Smooth muscle cell (in vitro differentiated cells): ENCODE data around the gene PIN1. TPM values are rescaled to one million over a fixed set of nuclear protein-coding genes. Genes with fewer than 3 reads are reported as not detected.

ENCODE experiments used
- DNase-seq: peaks from one replicate; lab custom pipeline; 2025; ENCODE audit not compliant: unreplicated experiment; lab: John Stamatoyannopoulos, UW
- H2AFZ ChIP-seq: fragments of 200-600 bp; sonication (generic); 2 replicates; pipeline ENCODE4 v1.6.0; 2016; ENCODE audit warnings: antibody characterized with exemption, low read depth, mild to moderate bottlenecking
- H3F3A ChIP-seq: fragments of 200-600 bp; sonication (generic); 2 replicates; pipeline ENCODE4 v1.6.0; 2017; ENCODE audit warnings: antibody characterized with exemption, low read depth
- H3K27ac ChIP-seq: fragments of 200-600 bp; sonication (generic); 2 replicates; pipeline ENCODE4 v1.5.1; 2016; ENCODE audit warnings: low read depth, mild to moderate bottlenecking
- H3K27me3 ChIP-seq: fragments of 200-600 bp; sonication (generic); 2 replicates; pipeline ENCODE4 v1.6.1; 2016; ENCODE audit warnings: low read depth, mild to moderate bottlenecking
- H3K36me3 ChIP-seq: fragments of 200-600 bp; sonication (generic); 2 replicates; pipeline ENCODE4 v1.5.1; 2016; ENCODE audit warnings: low read depth
- H3K4me1 ChIP-seq: fragments of 200-600 bp; sonication (generic); 2 replicates; pipeline ENCODE4 v1.5.1; 2016; ENCODE audit warnings: low read depth
- H3K4me2 ChIP-seq: fragments of 200-600 bp; sonication (generic); 2 replicates; pipeline ENCODE4 v1.6.0; 2016; ENCODE audit warnings: mild to moderate bottlenecking
- H3K4me3 ChIP-seq: fragments of 200-600 bp; sonication (generic); 2 replicates; pipeline ENCODE4 v1.5.1; 2016; ENCODE audit warnings: mild to moderate bottlenecking
- H3K79me2 ChIP-seq: fragments of 200-600 bp; sonication (generic); 2 replicates; pipeline ENCODE4 v1.6.0; 2016; ENCODE audit warnings: low read depth, mild to moderate bottlenecking
- H3K9ac ChIP-seq: fragments of 200-600 bp; sonication (generic); 2 replicates; pipeline ENCODE4 v1.6.0; 2016; ENCODE audit warnings: low read depth
- H3K9me3 ChIP-seq: fragments of 200-600 bp; sonication (generic); replicated peaks from 2 replicates; pipeline ENCODE4 v1.5.1; 2016; ENCODE audit warnings: low read depth
- H4K20me1 ChIP-seq: fragments of 200-600 bp; sonication (generic); 2 replicates; pipeline ENCODE4 v1.6.0; 2016; ENCODE audit warnings: low read depth
- WGBS: methylation state at CpG from one replicate; pipeline ENCODE4 v1.1.7; 2016; ENCODE audit warnings: low lambda C conversion rate; 5-methylcytosine and 5-hydroxymethylcytosine counted together
- polyA plus RNA-seq: library from polyadenylated mRNA; unstranded; fragments of >200 nt; fragmentation: Nextera tagmentation; extraction: Ambion mirVana; gene quantifications from 2 replicates; pipeline ENCODE4 v1.2.1, GENCODE V29; 2016
- total RNA-seq: library from RNA; depleted of rRNA; stranded (reverse); fragments of >200 nt; gene quantifications from 2 replicates; pipeline ENCODE4 v1.2.3, GENCODE V29; 2014
- TF ChIP-seq, protein P1 (sequence below): fragments of 200-600 bp; sonication (generic); IDR thresholded peaks from 2 replicates; pipeline ENCODE4 v1.5.1; 2017; ENCODE audit warnings: borderline replicate concordance, mild to moderate bottlenecking, antibody characterized with exemption; ENCODE audit not compliant: insufficient read depth, poor library complexity, severe bottlenecking

Gene PIN1
- total and polyA plus RNA-seq, 2 experiments from 2014 or later: 68.0 to 127 TPM

DNA sequence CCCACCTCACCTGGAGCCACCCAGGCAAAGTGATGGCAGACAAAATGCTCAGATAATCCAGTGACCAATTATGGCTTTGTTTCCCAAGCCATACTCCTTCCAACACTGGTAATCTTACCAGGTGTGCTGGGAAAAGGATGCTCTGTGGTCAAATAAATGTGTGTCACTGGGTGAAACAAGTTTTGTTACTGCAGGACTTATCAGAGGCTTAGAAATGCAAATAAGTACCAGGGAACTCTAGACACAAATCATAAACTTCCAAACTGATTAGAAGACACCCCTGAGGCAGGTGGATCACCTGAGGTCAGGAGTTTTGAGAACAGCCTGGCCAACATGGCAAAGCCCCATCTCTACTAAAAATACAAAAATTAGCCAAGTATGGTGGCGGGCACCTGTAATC is 26.4 kb downstream of the PIN1 start:
- Histone ChIP-seq H3K9me3 (no peaks in the 10 kb centered on the region), H3K36me3 (no peaks in the 10 kb centered on the region), H3K4me2 (no peak overlapping the region), H3K27me3 (no peaks in the 10 kb centered on the region), H3K27ac (no peak overlapping the region), H4K20me1 (no peaks in the 10 kb centered on the region), H3K79me2 (no peaks in the 10 kb centered on the region), H3F3A (no peaks in the 10 kb centered on the region), H3K4me3 (no peak overlapping the region), H3K4me1 (no peaks in the 10 kb centered on the region), H2AFZ (no peak overlapping the region), H3K9ac (no peak overlapping the region)
- TF ChIP-seq, protein P1, sequence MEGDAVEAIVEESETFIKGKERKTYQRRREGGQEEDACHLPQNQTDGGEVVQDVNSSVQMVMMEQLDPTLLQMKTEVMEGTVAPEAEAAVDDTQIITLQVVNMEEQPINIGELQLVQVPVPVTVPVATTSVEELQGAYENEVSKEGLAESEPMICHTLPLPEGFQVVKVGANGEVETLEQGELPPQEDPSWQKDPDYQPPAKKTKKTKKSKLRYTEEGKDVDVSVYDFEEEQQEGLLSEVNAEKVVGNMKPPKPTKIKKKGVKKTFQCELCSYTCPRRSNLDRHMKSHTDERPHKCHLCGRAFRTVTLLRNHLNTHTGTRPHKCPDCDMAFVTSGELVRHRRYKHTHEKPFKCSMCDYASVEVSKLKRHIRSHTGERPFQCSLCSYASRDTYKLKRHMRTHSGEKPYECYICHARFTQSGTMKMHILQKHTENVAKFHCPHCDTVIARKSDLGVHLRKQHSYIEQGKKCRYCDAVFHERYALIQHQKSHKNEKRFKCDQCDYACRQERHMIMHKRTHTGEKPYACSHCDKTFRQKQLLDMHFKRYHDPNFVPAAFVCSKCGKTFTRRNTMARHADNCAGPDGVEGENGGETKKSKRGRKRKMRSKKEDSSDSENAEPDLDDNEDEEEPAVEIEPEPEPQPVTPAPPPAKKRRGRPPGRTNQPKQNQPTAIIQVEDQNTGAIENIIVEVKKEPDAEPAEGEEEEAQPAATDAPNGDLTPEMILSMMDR: no peak
- DNase-seq: no peak
- 100% methylated on average over 1 of the region's 1 CpG for WGBS

DNA sequence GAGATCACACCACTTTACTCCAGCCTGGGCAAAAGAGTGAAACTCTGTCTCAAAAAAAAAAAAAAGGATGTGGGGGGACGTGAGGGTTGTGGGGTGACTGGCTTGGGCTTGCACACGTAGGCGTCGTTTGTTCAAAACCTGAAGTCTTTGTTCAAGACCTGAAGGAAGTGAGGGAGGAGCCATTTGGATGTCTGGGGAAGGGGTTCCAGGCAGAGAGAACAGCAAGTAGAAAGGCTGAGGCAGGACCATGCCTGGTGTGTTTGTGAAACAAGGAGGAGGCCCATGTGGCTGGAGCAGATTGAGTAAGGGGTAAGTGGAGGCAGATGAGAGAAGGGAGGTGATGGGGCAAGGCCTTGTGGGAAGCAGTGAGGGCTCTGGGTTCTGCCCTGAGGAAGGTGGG is 27.8 kb downstream of the PIN1 start:
- TF ChIP-seq, protein P1: no peak

DNA sequence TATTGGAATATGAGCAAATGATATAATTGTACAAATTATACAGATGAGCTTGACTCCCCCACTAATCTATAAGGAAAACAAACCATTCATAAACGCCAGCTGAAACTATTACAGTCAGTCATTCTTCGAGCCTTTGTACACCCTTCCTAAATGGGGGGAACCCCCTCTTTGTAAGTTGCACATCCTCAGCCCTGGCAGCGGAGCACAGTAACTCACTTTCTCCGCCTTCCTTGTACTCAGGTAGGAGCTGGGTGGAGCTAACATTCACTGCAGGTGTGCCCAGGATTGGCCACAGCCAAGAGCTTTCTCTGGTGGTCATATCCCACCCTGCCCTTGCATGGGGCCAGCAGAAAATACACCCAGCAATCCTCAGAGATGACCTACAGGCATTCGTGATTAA is 28.6 kb downstream of the PIN1 start:
- no peak for DNase-seq
- no peaks in the 10 kb centered on the region for H3K79me2 ChIP-seq
- no peaks in the 10 kb centered on the region for H3K27me3 ChIP-seq
- no peaks in the 10 kb centered on the region for H4K20me1 ChIP-seq
- H3K9ac ChIP-seq: no peak overlapping the region
- H3K36me3 ChIP-seq: no peaks in the 10 kb centered on the region
- TF ChIP-seq, protein P1: no peak
- H3F3A ChIP-seq: no peaks in the 10 kb centered on the region
- no peak overlapping the region for H3K4me3 ChIP-seq
- H3K4me1 ChIP-seq: no peaks in the 10 kb centered on the region
- H3K4me2 ChIP-seq: no peak overlapping the region
- H3K9me3 ChIP-seq: no peaks in the 10 kb centered on the region
- H3K27ac ChIP-seq: no peak overlapping the region
- no peak overlapping the region for H2AFZ ChIP-seq
- WGBS: 93% methylated on average over 5 of the region's 5 CpGs

More for the DNA sequence above, 27.8 kb downstream of the PIN1 start:
- 97% methylated on average over 4 of the region's 4 CpGs for WGBS
- Histone ChIP-seq H3K27ac (no peak overlapping the region), H3K4me2 (no peak overlapping the region), H3K4me1 (no peaks in the 10 kb centered on the region), H3K36me3 (no peaks in the 10 kb centered on the region), H3K79me2 (no peaks in the 10 kb centered on the region), H3K9ac (no peak overlapping the region), H3K9me3 (no peaks in the 10 kb centered on the region), H3K4me3 (no peak overlapping the region), H3F3A (no peaks in the 10 kb centered on the region), H4K20me1 (no peaks in the 10 kb centered on the region), H2AFZ (no peak overlapping the region), H3K27me3 (no peaks in the 10 kb centered on the region)
- no peak for DNase-seq

DNA sequence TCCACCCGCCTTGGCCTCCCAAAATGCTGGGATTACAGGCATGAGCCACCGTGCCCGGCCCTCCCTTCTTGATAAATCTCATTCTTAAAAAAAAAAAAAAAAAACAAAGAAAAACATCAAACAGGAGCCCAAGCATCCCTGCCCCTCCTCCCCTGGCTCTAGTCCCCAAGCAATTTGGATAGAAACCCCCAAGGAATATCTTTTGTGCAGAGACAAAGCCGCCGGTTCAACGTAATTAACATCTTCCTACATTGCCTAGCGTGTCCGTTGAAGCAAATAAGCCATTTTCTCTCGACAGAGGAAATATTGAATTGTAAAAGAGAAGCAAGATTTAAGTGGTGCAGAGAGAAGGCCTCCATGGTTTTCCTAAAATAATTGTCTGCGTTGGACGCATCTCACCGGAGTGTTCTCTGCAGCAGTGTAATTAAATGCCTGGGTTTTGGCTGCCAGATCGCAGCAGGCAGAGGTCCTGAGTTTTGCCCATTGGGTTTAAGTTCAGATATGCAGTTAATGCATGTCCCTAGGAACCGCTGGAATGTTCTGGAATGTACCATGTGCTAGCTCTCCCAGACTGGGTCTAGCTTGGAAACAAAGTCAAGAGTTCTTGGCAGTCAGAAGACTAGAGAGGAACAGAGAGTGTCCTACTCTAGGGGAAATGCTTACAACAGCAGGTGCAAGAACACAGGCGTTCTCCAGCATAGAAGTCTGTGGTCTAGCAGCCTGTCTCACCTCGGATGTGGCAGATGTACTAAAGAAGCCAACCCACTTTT is 30.8 kb downstream of the PIN1 start:
- WGBS: 92% methylated on average over 16 of the region's 16 CpGs
- no peaks in the 10 kb centered on the region for H4K20me1 ChIP-seq
- no peak overlapping the region for H3K4me3 ChIP-seq
- no peak overlapping the region for H3K9ac ChIP-seq
- H3K27me3 ChIP-seq: no peaks in the 10 kb centered on the region
- TF ChIP-seq, protein P1: no peak
- H3K4me2 ChIP-seq: no peak overlapping the region
- no peaks in the 10 kb centered on the region for H3K36me3 ChIP-seq
- no peak overlapping the region for H2AFZ ChIP-seq
- no peaks in the 10 kb centered on the region for H3F3A ChIP-seq
- H3K27ac ChIP-seq: no peak overlapping the region
- no peaks in the 10 kb centered on the region for H3K4me1 ChIP-seq
- no peak for DNase-seq
- H3K79me2 ChIP-seq: no peaks in the 10 kb centered on the region
- H3K9me3 ChIP-seq: no peaks in the 10 kb centered on the region
